ENCODE results near the gene SYNPR. TPM values are rescaled to one million over a fixed set of nuclear protein-coding genes. Genes with fewer than 3 reads are reported as not detected.

The SYNPR gene
- total RNA-seq, result not detected in 2 replicates

GRCh38 chr3:63278171-63279004 lies at the start of gene SYNPR:
SYNPR (plus strand) TSS chr3:63278308.

GRCh38 chr3:63652066-63652725 lies 374.1 kb downstream of the SYNPR start, which contains the start of gene SNTN:
SNTN (plus strand) TSS chr3:63652675; CDS start chr3:63652688, 13 bp downstream.

Measured in epithelial cell of umbilical artery (primary cell).